Measurements from ENCODE around the gene FITM1. TPM values are rescaled to one million over a fixed set of nuclear protein-coding genes. Genes with fewer than 3 reads are reported as not detected.

Gene FITM1
- total RNA-seq, 1 donor from 2014 or later: 0.53 TPM

DNA sequence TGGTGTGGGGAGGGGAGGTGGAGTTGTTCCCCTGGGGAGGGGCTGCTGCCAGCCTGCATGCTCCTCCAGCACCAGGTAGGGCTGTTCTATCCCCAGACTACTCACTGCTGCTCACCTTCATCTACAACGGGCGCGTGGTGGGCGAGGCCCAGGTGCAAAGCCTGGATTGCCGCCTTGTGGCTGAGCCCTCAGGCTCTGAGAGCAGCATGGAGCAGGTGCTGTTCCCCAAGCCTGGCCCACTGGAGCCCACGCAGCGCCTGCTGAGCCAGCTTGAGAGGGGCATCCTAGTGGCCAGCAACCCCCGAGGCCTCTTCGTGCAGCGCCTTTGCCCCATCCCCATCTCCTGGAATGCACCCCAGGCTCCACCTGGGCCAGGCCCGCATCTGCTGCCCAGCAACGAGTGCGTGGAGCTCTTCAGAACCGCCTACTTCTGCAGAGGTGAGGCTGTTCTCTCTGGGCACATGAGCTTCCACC is 34.1 kb downstream of the FITM1 start:
- H3K9me3 Mint-ChIP-seq: no peaks in the 10 kb centered on the region
- H3K4me3 Mint-ChIP-seq: no peak overlapping the region

DNA sequence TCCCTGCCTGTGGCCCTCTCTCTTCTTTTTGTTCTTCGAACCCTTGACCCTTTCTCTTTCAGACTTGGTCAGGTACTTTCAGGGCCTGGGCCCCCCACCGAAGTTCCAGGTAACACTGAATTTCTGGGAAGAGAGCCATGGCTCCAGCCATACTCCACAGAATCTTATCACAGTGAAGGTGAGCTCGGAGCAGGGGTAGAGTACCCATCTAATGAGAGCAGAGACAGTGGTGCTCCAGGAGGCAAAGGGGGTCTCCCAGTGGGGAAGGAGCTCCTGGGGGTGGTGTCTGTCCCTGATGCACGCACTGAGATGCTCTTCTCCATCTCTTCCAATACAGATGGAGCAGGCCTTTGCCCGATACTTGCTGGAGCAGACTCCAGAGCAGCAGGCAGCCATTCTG is 35.3 kb downstream of the FITM1 start:
- no peak for DNase-seq (ENCODE audit: extremely low spot score, unreplicated experiment)
- Mint-ChIP-seq H3K4me3 (no peak overlapping the region), H3K36me3 (peaks cover 28% of the 10 kb centered on the region), H3K27me3 (no peaks in the 10 kb centered on the region), H3K9me3 (no peaks in the 10 kb centered on the region), H3K27ac (peak overlapping the region; percentile 43), H3K4me1 (ENCODE audit: unreplicated experiment) (peaks cover 26% of the 10 kb centered on the region)
- TF ChIP-seq, protein P1, sequence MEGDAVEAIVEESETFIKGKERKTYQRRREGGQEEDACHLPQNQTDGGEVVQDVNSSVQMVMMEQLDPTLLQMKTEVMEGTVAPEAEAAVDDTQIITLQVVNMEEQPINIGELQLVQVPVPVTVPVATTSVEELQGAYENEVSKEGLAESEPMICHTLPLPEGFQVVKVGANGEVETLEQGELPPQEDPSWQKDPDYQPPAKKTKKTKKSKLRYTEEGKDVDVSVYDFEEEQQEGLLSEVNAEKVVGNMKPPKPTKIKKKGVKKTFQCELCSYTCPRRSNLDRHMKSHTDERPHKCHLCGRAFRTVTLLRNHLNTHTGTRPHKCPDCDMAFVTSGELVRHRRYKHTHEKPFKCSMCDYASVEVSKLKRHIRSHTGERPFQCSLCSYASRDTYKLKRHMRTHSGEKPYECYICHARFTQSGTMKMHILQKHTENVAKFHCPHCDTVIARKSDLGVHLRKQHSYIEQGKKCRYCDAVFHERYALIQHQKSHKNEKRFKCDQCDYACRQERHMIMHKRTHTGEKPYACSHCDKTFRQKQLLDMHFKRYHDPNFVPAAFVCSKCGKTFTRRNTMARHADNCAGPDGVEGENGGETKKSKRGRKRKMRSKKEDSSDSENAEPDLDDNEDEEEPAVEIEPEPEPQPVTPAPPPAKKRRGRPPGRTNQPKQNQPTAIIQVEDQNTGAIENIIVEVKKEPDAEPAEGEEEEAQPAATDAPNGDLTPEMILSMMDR (conservative IDR thresholded peaks at IDR 0.05): no peak

More for the DNA sequence above, 34.1 kb downstream of the FITM1 start:
- Mint-ChIP-seq H3K27me3 (no peaks in the 10 kb centered on the region), H3K4me1 (ENCODE audit: unreplicated experiment) (peaks cover 23% of the 10 kb centered on the region), H3K27ac (peak overlapping the region; percentile 64), H3K36me3 (peaks cover 28% of the 10 kb centered on the region)
- no peak for DNase-seq (ENCODE audit: extremely low spot score, unreplicated experiment)
- TF ChIP-seq, protein P1 (conservative IDR thresholded peaks at IDR 0.05): no peak

- Mint-ChIP-seq H3K36me3 (peaks cover 22% of the 10 kb centered on the region), H3K27ac (no peak overlapping the region), H3K9me3 (no peaks in the 10 kb centered on the region), H3K27me3 (no peaks in the 10 kb centered on the region), H3K4me3 (no peak overlapping the region), H3K4me1 (ENCODE audit: unreplicated experiment) (peaks cover 16% of the 10 kb centered on the region)
- TF ChIP-seq, protein P1 (conservative IDR thresholded peaks at IDR 0.05): no peak
- no peak for DNase-seq (ENCODE audit: extremely low spot score, unreplicated experiment)
Measured at GRCh38 chr14:24167469-24168114, 37.1 kb downstream of the FITM1 start.

DNA sequence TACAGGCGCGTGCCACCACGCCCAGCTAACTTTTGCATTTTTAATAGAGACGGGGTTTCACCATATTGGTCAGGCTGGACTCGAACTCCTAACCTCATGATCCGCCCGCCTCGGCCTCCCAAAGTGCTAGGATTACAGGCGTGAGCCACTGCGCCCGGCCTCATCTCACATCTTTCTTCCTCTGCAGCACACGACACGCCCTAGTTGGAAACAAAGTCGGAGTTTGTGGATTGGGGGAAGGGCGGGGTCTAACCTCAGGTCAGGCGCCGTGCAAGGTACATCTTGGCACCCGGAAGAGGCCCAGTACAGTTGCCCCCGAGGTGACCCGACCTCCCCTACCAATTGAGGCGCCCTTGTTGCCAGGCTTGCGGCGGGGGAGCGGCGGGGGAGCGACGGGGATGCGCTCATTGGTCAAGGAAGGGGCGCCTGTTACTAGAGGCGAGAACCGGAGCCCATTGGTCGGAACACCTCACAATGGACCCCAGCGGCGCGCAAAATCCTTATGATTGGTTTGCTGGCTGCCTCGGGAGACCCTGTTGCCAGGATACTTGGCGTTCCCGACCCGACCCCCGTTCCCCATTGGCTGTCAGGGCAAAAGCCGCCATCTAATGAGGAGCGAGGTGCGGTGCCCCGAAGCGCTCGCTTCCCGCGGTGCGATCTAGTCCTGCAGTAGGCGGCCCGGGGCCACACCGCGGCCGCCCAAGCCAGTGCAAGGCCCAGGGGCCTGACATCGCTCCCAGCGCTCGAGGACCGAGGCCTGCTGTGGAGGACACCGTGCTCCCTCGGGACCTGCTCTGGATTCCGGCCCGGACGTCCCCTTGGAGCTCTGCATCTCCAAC is 41.2 kb downstream of the FITM1 start, which contains the start of gene REC8:
Gene REC8, plus strand, starts transcription at position 659 of the 839 bp plus-strand sequence. CDS start 473 bp downstream, outside the sequence.
- H3K27ac Mint-ChIP-seq: peak within 1 kb of the TSS; percentile 90
- peak; percentile 97 for DNase-seq (ENCODE audit: extremely low spot score, unreplicated experiment)

DNA sequence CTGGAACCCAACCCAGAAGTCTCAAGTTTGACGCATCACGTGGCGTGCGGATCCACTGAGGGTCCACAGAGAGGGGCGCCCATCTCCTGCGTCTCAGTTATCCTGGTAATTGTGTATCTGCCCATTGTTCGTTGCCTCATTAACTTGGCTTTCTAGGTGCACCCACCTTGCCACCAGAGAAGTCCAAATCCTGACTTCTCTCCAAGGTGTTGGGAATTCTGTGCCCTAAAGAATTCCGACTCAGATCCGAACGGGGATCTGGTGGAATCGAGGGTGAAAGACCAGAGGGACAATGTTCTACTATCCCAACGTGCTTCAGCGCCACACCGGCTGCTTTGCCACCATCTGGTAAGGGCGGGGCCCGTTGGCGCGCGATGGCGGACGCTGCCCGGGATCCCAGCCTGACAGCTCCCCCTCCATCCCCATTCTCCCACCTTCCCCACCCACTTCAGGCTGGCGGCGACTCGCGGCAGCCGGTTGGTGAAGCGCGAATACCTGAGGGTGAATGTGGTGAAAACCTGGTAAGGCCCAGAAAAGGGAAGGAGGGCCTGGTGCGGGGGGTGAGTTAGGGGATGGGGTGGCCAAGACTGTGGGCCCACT is 41.9 kb downstream of the FITM1 start:
- Mint-ChIP-seq H3K27ac (peak overlapping the region; percentile 90), H3K27me3 (no peaks in the 10 kb centered on the region), H3K36me3 (peaks cover 20% of the 10 kb centered on the region), H3K4me3 (peak overlapping the region; percentile 92), H3K9me3 (no peaks in the 10 kb centered on the region), H3K4me1 (ENCODE audit: unreplicated experiment) (peaks cover 25% of the 10 kb centered on the region)
- no peak for DNase-seq (ENCODE audit: extremely low spot score, unreplicated experiment)
- TF ChIP-seq, protein P1 (conservative IDR thresholded peaks at IDR 0.05): no peak

More for the DNA sequence above, 41.2 kb downstream of the FITM1 start, which contains the start of gene REC8:
- H3K36me3 Mint-ChIP-seq: peaks cover 21% of the 10 kb centered on the region
- TF ChIP-seq, protein P1 (conservative IDR thresholded peaks at IDR 0.05): no peak
- no peaks in the 10 kb centered on the region for H3K27me3 Mint-ChIP-seq
- H3K4me1 Mint-ChIP-seq (ENCODE audit: unreplicated experiment): peaks cover 25% of the 10 kb centered on the region
- no peaks in the 10 kb centered on the region for H3K9me3 Mint-ChIP-seq
- peak within 1 kb of the TSS; percentile 92 for H3K4me3 Mint-ChIP-seq

All from type B pancreatic cell (in vitro differentiated cells).